Lower leg skin (tissue), 3 donors: ENCODE data around the gene ENO2.

Experiments used
- CTCF ChIP-seq, 3 donors: fragments of 450-650 bp; IDR thresholded peaks; one replicate each; pipeline ENCODE4 v1.5.1; 2016; ENCODE audit warnings: antibody characterized with exemption in 3 of 3, mild to moderate bottlenecking in 3 of 3, moderate library complexity in 2 of 3
- POLR2A ChIP-seq, 2 donors: fragments of 450-650 bp; IDR thresholded peaks; one replicate each; pipeline ENCODE4 v1.6.1; 2016 to 2017; ENCODE audit warnings: antibody characterized with exemption in 2 of 2, mild to moderate bottlenecking in 1 of 2, moderate library complexity in 1 of 2

DNA sequence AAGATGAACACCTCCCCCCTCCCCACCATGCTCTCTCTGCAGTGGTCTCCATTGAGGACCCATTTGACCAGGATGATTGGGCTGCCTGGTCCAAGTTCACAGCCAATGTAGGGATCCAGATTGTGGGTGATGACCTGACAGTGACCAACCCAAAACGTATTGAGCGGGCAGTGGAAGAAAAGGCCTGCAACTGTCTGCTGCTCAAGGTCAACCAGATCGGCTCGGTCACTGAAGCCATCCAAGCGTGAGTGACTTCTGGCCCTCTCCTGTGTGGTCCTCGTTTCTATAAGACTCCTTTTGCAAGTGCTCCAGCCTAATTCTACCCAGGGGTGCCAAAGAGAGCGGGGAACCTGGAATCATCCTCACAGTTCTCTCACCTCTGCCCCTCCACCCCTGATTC lies 7.2 kb downstream of the ENO2 start:
- TF ChIP-seq CTCF (IDR thresholded peaks at IDR 0.05) = no peak
- TF ChIP-seq POLR2A (IDR thresholded peaks at IDR 0.05) = no peak
